ENCODE data around the gene MYH11. TPM values are rescaled to one million over a fixed set of nuclear protein-coding genes. Genes with fewer than 3 reads are reported as not detected.

MYH11 gene
- total and polyA plus RNA-seq, 2 donors (not counting 1 experiment from before 2014, with no cell fraction given) = 1.3 to 14.5 TPM

DNA sequence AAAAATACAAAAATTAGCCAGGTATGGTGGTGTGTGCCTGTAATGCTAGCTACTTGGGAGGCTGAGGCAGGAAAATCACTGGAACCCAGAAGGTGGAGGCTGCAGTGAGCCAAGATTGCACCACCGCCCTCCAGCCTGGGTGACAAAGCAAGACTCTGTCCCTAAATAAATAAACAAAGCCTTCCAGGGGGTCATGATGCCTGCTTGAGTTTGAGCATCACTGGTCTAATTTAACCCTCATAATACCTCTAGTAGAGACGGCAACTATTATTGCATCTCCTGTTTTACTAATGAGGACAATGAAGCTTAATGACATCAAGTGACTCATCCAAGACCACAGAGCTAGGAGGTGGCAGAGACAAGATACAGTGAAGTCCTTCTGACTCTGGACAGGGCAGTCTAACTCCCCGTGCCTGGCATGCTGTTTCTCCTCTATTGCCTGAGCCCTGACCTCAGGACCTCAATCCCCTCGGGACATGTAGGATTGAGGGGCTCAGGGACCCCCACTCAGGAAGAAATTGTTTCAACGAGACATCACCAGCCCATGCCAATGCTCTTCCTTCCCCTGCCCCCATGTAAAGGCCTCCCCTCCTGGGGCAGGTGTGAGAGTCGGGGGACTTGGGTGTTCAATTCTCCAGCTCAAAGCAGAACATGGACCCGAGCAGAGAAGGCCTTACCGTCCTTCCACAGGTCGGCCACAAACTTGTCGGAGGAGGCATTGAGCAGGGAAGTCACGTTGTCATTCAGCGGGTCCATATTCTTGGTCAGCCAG is 103.9 kb downstream of the MYH11 start:
- Histone ChIP-seq H4K20me1 (ENCODE audit: control insufficient read depth, extremely low read depth, insufficient read depth, low read length) (no peaks in the 10 kb centered on the region), H3K4me1 (ENCODE audit: control insufficient read depth, extremely low read depth, insufficient read depth, low read length) (no peaks in the 10 kb centered on the region), H3K4me2 (ENCODE audit: extremely low read depth, insufficient read depth, low read length) (no peak overlapping the region), H3K79me2 (ENCODE audit: control insufficient read depth, insufficient read depth, low read length) (no peaks in the 10 kb centered on the region), H3K36me3 (ENCODE audit: control insufficient read depth, insufficient read depth, low read length) (no peaks in the 10 kb centered on the region), H3K4me3 (replicated peaks in 1 of 4; ENCODE audit: control extremely low read depth in 1 of 4, insufficient read depth in 1 of 4, low read depth in 3 of 4, low read length in 4 of 4) (no peak overlapping the region), H3K9me3 (ENCODE audit: control insufficient read depth, insufficient read depth, low read depth, low read length) (no peaks in the 10 kb centered on the region), H2AFZ (ENCODE audit: low read length) (no peak overlapping the region), H3K27ac (ENCODE audit: insufficient read depth, low read length) (no peak overlapping the region), H3K27me3 (ENCODE audit: control insufficient read depth, insufficient read depth, low read length) (no peaks in the 10 kb centered on the region), H3K9ac (ENCODE audit: insufficient read depth, low read length) (no peak overlapping the region)
- TF ChIP-seq, protein P1, sequence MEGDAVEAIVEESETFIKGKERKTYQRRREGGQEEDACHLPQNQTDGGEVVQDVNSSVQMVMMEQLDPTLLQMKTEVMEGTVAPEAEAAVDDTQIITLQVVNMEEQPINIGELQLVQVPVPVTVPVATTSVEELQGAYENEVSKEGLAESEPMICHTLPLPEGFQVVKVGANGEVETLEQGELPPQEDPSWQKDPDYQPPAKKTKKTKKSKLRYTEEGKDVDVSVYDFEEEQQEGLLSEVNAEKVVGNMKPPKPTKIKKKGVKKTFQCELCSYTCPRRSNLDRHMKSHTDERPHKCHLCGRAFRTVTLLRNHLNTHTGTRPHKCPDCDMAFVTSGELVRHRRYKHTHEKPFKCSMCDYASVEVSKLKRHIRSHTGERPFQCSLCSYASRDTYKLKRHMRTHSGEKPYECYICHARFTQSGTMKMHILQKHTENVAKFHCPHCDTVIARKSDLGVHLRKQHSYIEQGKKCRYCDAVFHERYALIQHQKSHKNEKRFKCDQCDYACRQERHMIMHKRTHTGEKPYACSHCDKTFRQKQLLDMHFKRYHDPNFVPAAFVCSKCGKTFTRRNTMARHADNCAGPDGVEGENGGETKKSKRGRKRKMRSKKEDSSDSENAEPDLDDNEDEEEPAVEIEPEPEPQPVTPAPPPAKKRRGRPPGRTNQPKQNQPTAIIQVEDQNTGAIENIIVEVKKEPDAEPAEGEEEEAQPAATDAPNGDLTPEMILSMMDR (conservative IDR thresholded peaks at IDR 0.05 in 1 of 2, IDR thresholded peaks at IDR 0.05 in 1 of 2; ENCODE audit: low read depth in 1 of 2, low read length in 2 of 2) = no peak
- no peak for TF ChIP-seq EZH2 (IDR thresholded peaks at IDR 0.05; ENCODE audit: low read length, missing control alignments)
- no peak for DNase-seq (ENCODE audit: low read depth in 2 of 2)

DNA sequence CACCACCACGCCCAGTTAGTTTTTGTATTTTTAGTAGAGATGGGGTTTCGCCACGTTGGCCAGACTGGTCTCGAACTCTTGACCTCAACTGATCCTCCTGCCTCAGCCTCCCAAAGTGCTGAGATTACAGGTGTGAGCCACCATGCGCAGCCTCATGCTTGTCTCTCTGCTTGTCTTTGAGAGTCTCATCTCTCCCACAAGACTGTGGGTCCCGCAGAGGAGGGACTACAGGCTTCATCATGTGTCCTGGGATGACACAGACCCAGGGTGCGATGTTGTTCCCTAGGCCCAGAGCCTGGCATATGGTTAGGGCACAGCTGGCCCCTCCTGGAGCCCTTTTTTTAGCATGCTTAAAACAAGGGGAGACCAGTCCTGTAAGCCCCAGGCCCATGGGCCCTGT is 104.9 kb downstream of the MYH11 start:
- TF ChIP-seq, protein P1 (conservative IDR thresholded peaks at IDR 0.05 in 1 of 2, IDR thresholded peaks at IDR 0.05 in 1 of 2; ENCODE audit: low read depth in 1 of 2, low read length in 2 of 2) = no peak
- no peak for TF ChIP-seq EZH2 (IDR thresholded peaks at IDR 0.05; ENCODE audit: low read length, missing control alignments)

GRCh38 chr16:15749985-15750384 is 106.8 kb downstream of the MYH11 start:
- no peak overlapping the region for H2AFZ ChIP-seq (ENCODE audit: low read length)
- no peaks in the 10 kb centered on the region for H3K9me3 ChIP-seq (ENCODE audit: control insufficient read depth, insufficient read depth, low read depth, low read length)
- no peaks in the 10 kb centered on the region for H3K36me3 ChIP-seq (ENCODE audit: control insufficient read depth, insufficient read depth, low read length)
- no peaks in the 10 kb centered on the region for H4K20me1 ChIP-seq (ENCODE audit: control insufficient read depth, extremely low read depth, insufficient read depth, low read length)
- no peaks in the 10 kb centered on the region for H3K4me1 ChIP-seq (ENCODE audit: control insufficient read depth, extremely low read depth, insufficient read depth, low read length)
- no peak overlapping the region for H3K4me3 ChIP-seq (replicated peaks in 1 of 4; ENCODE audit: control extremely low read depth in 1 of 4, insufficient read depth in 1 of 4, low read depth in 3 of 4, low read length in 4 of 4)
- H3K79me2 ChIP-seq (ENCODE audit: control insufficient read depth, insufficient read depth, low read length) = no peaks in the 10 kb centered on the region
- no peak for DNase-seq (ENCODE audit: low read depth in 2 of 2)
- no peak overlapping the region for H3K27ac ChIP-seq (ENCODE audit: insufficient read depth, low read length)
- TF ChIP-seq, protein P1 (conservative IDR thresholded peaks at IDR 0.05 in 1 of 2, IDR thresholded peaks at IDR 0.05 in 1 of 2; ENCODE audit: low read depth in 1 of 2, low read length in 2 of 2) = no peak
- TF ChIP-seq EZH2 (IDR thresholded peaks at IDR 0.05; ENCODE audit: low read length, missing control alignments) = no peak
- H3K4me2 ChIP-seq (ENCODE audit: extremely low read depth, insufficient read depth, low read length) = no peak overlapping the region
- no peak overlapping the region for H3K9ac ChIP-seq (ENCODE audit: insufficient read depth, low read length)
- no peaks in the 10 kb centered on the region for H3K27me3 ChIP-seq (ENCODE audit: control insufficient read depth, insufficient read depth, low read length)

More for the DNA sequence above, 104.9 kb downstream of the MYH11 start:
- Histone ChIP-seq H3K4me3 (replicated peaks in 1 of 4; ENCODE audit: control extremely low read depth in 1 of 4, insufficient read depth in 1 of 4, low read depth in 3 of 4, low read length in 4 of 4) (no peak overlapping the region), H2AFZ (ENCODE audit: low read length) (no peak overlapping the region), H3K27me3 (ENCODE audit: control insufficient read depth, insufficient read depth, low read length) (no peaks in the 10 kb centered on the region), H3K27ac (ENCODE audit: insufficient read depth, low read length) (no peak overlapping the region), H3K36me3 (ENCODE audit: control insufficient read depth, insufficient read depth, low read length) (no peaks in the 10 kb centered on the region), H4K20me1 (ENCODE audit: control insufficient read depth, extremely low read depth, insufficient read depth, low read length) (no peaks in the 10 kb centered on the region), H3K79me2 (ENCODE audit: control insufficient read depth, insufficient read depth, low read length) (no peaks in the 10 kb centered on the region), H3K4me1 (ENCODE audit: control insufficient read depth, extremely low read depth, insufficient read depth, low read length) (no peaks in the 10 kb centered on the region), H3K9me3 (ENCODE audit: control insufficient read depth, insufficient read depth, low read depth, low read length) (no peaks in the 10 kb centered on the region), H3K9ac (ENCODE audit: insufficient read depth, low read length) (no peak overlapping the region), H3K4me2 (ENCODE audit: extremely low read depth, insufficient read depth, low read length) (no peak overlapping the region)
- DNase-seq (ENCODE audit: low read depth in 2 of 2) = no peak

Data from fibroblast of lung (primary cell).